ELR (cell line): ENCODE results near the gene SSTR3.
A peak's percentile ranks its signal among the peaks of the same experiment; 100 is the strongest.

Experiments
- DNase-seq: peaks from one replicate; pipeline ENCODE4 v3.0.0-alpha.2; 2015; ENCODE audit warnings: low read depth

The SSTR3 gene

DNA sequence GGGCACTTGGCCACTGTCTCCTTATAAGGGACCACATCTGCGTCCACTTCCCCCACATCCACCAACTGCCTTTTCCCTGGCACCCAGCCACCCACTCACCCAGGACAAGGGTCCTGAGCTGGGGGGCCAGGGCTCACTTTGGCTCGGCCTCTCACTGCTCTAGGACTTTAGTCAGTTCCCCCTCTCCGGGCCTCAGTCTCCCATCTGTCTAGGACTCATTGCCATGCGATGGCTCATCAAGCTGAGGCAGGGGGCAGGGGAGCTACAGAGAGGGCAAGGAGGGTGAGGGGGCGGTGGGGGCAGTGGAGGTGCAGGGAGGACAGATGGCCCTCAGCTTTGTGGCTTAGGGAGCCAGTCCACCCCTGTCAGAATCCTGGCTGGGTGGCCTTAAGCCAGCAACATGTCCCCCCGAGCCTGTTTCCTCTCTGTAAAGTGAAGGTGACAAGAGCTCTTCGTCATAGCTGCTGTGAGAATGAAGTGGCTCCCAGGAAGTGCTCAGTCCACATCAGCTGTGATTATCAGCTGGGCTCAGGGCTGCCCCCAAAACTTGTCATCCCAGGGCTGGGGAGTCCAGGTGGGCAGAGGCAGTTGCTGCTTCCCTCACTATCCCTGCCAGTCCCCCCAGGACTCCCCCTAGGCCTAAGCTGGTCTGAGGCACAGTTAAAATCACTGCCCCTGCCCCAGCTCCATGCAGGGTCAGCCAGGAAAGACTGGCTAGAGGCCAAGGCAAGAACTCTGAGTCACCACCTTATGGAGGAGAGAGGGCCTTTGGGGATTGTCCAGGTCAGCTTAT, 16.9 kb upstream of the SSTR3 start:
- peak; percentile 90 for DNase-seq

DNA sequence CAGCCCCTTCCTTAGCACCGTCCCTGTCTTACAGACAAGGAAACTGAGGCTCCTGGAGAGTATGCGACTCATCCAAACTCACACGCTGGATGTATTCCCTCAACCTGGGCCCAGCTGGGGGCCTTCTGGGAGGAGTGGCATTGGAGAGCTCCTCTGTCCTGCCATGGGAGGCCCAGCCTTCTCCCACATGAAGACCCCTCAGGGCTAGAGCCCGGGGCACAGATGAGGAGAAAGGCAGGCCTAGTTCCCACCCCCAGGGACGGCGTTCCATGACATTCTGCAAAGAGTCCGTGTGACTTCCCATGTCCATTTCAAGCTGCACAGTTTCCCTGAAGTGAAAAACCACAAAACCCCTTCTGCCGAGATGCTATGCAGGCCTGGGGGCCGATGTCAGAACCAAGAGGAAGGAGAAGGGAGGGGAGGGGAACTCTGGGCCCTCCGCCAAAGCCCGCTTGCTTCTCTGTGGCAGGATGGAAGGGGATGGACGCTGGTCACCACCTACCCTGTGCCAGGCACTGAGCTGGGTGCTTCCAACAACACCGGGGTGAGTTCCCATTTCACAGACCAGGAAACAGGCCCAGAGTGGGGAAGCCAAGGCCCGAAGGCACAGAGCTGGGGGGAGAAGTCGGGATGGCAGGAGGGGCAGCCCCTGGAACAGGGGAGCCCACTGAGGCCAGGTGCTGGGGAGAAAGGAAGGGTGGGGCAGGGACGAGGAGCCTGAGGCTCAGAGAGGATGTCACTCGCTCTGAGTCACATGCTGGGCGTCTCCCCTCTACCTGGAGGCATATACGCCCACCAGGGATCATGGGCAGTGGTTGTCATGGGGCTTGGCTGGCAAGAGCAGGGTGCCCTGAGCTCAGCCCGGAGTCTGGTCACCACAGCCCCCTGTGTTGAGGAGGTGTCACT, 16.1 kb upstream of the SSTR3 start:
- peak; percentile 63 for DNase-seq

DNA sequence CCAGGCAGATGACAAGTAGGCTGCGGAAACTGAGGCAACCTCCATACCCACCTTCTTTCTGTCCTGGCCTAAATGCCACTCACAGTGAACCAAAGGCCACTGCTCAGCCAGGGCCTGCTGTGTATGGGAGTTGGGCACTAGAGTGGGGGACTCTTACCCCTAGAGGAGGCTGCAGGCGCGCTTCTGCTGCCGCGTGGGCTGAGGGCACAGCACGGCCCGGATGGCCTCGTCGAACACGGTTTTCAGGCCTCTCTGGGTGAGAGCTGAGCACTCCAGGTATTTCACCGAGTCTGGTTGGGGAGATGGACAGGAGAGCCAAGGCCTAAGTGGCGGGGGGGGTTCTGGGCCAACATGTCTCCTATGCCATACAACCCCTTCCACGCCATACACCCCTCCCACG, 14.2 kb upstream of the SSTR3 start:
- DNase-seq: no peak

DNA sequence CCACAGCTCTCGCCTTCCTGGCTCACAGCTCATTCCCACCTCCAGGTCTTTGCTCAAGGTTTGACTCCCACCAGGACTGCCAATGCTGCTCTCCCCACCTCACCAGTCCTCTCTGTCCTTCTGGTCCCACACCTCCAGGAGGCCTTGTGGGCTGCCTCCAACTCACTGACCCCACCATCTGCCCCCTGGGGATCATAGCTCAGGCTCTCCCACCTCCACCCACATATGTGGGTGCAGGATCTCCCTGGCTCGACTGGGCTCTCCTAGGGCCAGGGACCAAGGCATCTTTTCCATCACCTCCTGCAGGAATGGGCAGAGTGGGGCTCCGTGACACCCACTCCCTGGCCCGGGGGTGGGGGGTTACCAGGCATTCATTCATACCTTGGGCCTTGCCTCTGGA, 13.8 kb upstream of the SSTR3 start:
- no peak for DNase-seq

DNA sequence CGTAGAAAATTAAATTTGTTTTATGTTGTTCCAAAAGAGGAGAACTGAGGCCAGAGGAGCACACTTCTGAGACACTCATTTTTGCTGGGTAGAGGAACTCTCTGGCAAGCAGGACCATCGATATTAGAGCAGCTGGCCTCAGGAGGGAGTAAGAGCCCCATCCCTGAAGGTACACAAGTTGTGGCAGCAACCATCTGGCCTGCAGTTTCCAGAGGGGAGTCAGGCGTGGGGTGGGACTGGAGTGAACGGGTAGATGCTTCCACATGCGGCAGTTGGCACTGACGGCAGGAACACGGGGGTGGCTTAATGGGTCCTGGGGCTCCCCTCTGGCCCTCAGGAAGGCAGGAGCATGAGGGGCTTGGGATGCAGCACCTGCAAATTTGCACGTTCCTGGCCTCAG, 13.2 kb upstream of the SSTR3 start:
- DNase-seq: peak; percentile 29

DNA sequence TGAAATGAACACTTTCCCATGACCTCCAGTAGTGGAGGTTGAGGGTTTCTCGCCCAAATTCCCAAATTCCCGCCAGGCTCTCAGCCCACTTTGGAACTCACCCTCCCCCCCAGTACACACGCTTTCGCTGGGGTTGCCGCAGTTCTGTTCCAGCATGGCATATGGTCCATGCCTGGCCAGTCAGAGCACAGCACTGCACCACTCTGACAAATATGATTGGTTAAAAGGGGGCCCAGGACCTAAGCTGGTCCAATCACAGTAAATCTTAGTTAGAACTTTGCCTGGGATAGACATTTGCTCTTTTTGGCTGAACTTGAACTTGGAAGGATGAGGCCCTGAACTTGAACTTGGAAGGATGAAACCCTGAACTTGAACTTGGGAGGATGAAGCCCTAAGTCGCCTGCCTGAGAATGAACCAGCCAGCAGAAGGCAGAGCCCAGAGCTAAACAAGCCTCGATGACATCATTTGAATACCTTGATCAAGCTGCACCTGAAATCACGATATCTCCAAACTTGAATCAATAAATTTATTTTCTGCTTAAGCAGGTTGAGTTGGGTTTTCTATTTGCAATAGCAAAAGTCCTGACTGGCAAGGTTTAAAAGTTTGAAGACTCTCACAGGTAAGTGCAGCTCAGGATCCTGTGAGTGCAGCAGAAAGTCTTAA, 12.6 kb upstream of the SSTR3 start:
- no peak for DNase-seq

DNA sequence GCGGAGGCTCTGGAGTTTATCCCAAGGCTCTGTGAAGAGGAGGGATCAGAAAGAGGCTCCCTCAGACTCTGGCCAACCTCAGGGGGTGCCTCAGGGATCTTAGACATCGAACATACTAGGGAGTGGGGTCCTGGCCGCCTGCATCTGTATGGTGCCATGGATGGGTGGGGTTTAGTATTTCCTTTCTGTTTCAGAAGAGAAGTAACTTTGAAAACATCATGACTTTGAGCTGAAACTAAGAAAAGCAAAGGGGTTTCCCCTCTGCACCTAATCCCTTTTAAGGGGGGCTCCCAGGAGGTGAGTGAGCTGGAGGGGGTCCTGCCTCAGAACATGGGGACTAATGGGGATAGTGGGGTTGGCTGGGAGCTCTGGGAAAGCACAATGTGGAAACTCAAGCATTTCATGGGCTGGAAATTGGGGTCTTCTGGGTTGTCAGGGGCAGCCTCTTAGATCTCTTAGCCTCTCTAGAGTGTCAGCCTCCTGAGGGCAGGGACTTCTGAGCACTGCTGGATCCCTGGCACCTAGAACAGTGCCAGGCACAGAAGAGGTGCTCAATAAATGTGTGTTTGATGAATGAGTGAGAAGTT, 11.8 kb upstream of the SSTR3 start:
- no peak for DNase-seq

DNA sequence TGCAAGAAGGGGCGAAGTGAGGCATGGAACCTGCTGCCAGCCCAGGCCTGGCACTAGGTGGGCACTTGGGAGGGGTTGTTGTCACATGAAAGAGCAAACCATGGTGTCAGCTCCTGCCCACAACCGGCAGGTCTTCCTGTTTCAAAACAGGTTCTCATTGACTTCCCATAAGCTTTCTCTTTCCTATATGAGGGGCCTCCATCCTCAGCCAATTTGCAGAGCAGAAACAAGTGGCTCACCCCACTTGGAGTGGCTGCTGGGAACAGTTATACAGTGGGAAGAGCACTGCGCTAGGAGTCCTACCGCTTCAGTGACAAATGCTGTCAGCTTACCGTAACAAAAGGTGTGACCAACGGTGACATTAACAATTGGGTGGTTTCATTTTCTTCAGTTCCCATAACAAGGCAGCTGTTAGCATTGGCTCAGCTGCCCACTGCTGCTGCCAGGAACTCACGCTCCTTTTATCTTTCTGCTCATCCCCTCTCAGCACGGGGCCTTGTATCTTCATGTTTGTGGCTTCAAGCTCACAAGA, 10.2 kb upstream of the SSTR3 start:
- no peak for DNase-seq

DNA sequence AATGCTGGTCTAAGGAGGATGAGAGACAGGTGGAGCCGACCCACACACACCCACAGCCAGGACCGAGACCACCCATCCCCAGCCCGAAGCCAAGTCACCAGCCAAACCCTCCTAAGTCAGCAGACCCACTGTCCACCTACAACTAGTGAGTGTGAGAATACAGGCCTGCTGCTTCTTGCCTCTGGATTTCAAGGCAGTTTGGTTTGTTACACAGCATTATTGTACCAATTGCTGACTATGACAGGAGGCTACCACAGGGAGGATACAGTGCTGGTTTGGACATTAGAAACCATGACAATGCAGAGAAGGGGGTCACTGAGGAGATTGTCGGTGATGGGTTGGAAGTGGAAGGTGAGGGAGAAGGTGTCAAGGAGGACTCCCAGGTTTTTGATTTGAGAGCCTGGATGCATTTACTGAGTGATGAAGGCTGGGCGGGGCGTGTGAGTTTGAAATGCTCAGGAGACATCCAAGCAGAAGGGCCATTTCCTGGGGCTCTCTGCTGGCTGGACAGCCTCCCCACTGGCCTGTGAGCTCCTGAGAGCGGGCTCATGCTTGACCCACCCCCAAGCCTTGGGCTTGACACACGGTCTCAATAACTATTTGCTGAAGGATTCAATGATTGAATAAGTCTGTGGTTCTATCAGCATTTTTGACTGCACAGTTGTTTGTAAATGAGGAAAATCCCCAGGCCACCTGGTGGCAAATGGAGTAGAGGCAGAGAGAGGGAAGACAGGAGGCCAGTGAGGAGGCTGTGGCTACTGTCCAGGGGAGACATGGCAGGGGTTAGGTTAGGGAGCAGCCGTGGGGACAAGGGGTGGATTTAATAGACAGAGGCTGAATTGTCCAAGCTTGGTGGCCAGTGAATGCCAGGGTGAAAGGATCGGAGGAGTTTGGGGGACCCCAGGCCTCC, 9.4 kb upstream of the SSTR3 start:
- no peak for DNase-seq

DNA sequence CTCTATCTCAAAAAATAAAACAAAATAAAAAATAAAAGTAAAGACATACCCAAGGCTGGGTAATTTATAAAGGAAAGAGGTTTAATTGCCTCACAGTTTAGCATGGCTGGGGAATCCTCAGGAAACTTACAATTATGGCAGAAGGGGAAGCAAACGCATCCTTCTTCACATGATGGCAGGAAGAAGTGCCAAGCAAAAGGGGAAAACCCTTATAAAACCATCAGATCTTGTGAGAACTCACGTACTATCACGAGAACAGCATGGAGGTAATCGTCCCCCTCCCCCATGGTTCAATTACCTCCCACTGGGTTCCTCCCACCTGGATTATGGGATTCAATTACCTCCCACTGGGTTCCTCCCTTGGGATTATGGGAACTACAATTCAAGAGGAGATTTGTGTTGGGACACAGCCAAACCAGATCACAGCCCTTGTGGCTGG, 8.3 kb upstream of the SSTR3 start:
- DNase-seq: no peak

DNA sequence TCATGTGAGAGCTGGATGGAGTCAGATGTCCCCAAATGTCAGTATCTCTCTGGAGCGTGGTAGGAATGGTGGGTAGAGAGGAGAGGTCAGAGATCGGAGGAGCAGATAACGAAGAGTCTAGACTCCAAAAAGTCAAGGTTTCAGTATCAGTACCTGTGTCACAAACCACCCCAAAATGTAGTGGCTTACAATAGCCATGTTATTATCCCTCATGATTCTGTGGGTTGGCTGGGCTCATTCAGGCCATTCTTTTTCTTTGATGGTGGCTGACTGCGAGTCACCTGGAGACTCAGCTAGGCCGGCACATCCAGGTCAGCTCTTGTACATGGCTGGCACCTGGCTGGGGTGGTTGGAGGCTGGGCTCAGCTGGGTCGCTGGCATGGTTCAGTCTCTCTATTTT, 7.3 kb upstream of the SSTR3 start:
- no peak for DNase-seq

DNA sequence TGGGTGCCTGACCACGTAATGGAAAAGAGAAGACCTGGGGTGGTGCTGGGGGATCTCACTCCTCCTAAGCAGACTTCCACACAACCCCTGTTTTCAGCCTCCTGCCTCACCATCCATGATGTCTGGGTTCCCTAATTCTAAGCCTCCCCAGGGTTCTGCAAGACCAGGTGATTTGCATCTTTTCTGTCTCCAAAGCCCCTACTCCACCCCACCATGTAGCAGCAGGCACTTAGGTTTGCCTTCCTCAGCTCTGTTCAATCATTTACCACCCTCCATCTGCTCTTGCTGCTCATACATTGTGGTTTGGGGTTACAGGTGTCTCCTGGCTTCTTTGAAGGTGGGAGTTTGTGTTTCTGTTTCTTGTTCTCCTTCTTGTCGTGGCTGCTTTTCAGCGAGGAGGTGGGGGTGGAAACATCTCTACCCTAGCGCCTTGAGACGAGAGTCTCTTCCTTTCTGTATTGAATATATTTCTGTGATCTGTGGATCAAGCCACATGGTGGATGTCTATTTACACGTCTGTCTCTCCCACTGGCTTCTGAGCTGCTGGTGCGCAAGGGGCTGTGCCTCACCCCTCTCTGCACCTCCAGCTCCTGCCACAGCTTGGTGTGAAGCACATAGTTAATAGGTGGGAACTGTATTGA, 6.6 kb upstream of the SSTR3 start:
- DNase-seq: no peak

DNA sequence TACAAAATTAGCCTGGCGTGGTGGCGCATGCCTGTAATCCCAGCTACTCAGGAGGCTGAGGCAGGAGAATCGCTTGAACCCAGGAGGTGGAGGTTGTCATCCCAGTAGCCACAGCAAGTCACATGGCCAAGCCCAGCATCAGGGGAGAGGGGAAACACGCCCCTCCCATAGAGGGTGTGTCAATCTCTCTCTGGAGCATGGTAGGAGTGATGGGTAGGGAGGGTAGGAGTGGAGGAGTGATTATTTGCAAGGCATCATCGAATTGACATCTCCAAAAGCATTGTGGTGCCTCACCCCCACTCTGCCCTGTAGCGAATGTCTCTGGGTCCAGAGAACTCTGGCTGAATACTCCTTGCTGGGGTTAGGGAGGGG, 6.1 kb upstream of the SSTR3 start:
- DNase-seq: no peak

DNA sequence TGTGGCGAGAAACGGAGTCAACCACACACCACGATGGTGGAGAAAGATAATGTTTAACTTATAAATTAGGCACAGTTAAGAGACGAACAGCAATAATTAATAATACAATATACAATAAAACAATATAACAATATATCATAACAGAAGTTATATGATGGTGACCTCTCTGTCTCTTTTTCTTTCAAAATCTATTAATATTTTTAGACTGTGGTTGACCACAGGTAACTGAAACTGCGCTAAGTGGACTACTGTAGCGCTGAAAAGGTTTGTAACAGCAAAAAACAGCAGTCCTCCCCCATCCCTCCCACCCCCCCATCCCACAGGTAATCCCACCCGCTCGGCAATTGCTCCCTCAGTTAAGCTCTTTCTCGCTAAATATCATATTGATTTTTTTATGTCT, 3.6 kb upstream of the SSTR3 start:
- no peak for DNase-seq

DNA sequence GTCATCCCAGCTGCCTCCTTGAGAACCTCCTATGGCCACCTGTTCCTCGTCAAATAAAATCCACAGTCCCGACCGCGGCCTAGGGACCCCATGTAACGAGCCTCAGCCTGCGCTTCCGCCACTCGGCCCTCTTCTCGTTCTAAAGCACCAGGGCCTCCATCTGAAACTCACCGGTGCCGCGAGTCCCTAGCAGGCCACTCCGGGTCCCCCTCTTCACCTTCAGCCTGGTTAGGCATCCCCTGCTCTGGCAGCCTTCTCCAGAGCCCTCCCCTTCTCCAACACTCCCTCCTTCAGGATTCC, 2.4 kb upstream of the SSTR3 start:
- no peak for DNase-seq

DNA sequence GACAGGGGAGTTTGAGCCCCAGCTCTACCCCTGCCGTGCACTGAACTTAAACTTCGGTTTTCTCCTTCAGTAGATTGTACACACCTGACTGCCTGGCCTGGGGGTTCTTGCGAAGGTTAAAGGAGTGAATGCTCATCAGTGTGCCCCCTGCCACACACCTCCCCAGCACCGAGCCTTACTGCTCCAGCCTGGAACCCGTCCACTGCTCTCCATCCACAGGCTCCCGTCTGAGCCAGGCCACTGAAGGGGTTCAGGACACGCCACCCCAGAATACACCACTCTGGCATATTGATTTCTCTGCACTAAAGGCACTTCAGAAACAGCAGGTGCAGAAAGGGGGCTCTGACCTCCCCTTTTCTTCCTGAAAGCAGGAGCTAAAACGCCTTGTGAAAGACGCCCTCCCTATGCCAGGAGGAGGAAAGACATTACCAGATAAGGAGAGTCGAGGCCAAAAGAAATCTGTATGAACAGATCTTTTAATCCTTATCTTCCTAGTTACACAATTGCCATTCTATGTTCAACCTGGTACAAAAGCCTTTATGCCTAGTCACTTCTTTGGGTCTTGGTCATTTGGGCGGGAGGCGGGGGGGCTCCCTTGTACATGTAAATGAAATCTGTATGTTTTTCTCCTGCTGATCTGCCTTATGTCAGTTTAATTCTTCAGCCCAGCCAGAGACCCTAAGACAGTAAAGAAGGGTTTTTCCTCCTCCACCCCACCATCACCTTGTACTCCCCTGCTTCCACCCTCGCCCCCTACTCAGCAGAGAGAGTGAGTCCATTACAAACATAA, 1.9 kb upstream of the SSTR3 start:
- no peak for DNase-seq

DNA sequence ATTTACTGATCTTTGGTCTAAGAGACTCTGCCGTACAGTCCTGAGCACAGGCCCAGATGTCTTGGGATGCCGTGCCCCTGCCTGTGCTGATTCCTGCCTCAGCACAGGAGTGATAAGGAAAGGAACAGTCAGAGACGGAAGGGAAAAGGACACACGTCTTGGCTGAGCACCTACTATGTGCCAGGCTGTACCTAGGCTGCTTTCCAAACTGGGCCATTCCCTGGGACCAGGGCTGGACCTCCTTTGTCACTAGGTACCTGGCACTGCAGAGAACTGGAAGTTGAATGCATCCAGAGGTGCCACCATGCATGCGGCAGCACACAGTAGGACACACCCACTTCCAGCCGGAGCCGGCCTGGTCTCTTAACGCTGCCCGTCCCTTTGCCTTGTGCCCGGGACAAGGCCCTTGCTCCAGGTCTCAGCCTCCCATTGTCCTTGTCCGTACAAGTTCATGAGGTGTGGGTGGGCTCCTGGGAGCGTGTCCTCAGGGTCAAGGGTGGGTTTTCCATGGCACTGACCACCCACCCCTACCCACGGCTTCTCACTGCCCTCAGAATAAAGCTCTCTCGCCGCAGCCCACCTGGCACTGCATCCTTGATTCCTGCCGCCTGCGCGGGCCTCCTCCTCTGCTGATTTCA, 1.1 kb upstream of the SSTR3 start:
- DNase-seq: no peak

DNA sequence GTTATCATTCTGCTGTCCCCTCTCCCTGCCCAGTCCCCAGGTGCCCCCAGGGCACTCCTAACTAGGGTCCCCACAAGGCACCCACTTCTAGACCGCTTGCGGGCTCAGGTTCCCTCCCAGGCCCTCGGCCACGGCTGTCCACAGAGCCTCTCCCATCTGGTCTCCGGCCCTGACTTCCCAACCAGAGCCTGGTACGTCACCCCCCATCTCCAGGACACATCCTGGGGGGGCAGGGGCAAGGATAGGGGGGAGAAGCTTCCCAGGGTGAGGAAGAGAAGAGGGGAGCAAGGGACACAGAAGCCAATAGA, 457 bp downstream of the SSTR3 start:
- DNase-seq: no peak

DNA sequence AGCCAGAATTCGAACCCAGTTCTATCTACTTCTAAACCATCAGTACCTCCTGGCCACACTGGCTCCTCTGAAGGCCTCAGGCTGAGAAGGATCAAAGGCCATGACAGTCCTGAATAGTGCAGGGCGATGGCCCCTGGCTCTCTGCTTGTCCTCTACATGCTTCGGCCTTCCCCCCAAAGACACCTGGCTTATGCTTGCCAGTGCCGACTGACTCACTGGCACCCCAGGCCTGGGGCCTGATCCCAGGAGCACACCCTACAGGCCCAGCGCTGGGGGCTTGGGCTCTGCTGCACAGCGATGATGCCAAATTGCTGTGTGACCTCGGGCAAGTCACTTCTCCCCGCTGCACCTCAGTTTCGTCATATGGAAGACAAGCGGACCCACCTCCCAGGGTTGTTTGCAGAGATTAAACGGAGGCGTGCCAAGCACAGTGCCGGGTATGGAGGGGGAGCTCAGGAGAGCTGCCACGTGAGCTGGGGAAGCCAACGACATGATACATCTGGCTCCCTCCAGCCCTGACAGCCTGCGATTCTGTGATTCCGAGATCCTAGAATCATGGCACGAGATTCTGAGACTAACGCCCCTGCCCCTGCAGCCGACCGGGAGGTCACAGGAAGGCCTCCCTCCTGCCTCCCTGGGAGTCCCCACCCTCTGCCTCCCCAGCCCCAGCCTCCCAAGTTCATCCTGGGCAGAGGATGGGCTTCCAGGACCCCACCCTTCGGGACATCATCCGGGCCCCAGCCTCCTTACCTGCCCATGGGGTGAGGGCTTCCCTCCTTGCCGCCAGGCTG, 1.0 kb downstream of the SSTR3 start:
- DNase-seq: no peak
